ENCODE data around the gene FUOM. TPM values are rescaled to one million over a fixed set of nuclear protein-coding genes. Genes with fewer than 3 reads are reported as not detected.

FUOM gene
- total RNA-seq, 1 experiment from 2014 or later, result 33.3 TPM

- H3K4me1 ChIP-seq (ENCODE audit: insufficient read depth, low read length), result no peaks in the 10 kb centered on the region
- DNase-seq, result no peak
- POLR2A ChIA-PET (ENCODE audit: unreplicated experiment), result no interaction called here
- H3K36me3 ChIP-seq (ENCODE audit: low read depth, low read length), result peaks cover 19% of the 10 kb centered on the region; the same call in 1 of the 2 replicates
- no peaks in the 10 kb centered on the region for H4K20me1 ChIP-seq (ENCODE audit: low read length)
- intact Hi-C loops (cut with micrococcal nuclease), result no loop called here
- H3K9me2 ChIP-seq (replicated peaks; ENCODE audit: low read length), result no peaks in the 10 kb centered on the region
- no peak overlapping the region for H3K4me3 ChIP-seq (ENCODE audit: low read length)
- no peak for ATAC-seq
- TF ChIP-seq EZH2phosphoT487 (IDR thresholded peaks at IDR 0.05; ENCODE audit: borderline replicate concordance, low read length), result no peak
- no peak overlapping the region for H3K27ac ChIP-seq (ENCODE audit: low read length)
- no peaks in the 10 kb centered on the region for H3K79me2 ChIP-seq (ENCODE audit: low read length)
- H2AFZ ChIP-seq (ENCODE audit: low read length), result no peak overlapping the region
- BruUV-seq (replicated peaks), result no TSS peak
- CTCF ChIA-PET, result no interaction called here
- H3K4me2 ChIP-seq (ENCODE audit: low read length), result no peak overlapping the region
- H3K9me3 ChIP-seq (ENCODE audit: low read length), result no peaks in the 10 kb centered on the region
- no peaks in the 10 kb centered on the region for H3K27me3 ChIP-seq (ENCODE audit: low read length)
- H3K9ac ChIP-seq (ENCODE audit: low read length), result no peak overlapping the region
- H3F3A ChIP-seq (ENCODE audit: low read length, unreplicated experiment), result no peaks in the 10 kb centered on the region
Measured at GRCh38 chr10:133366751-133367150, 8.9 kb upstream of the FUOM start.

- H3K4me3 ChIP-seq (ENCODE audit: low read length), result no peak overlapping the region
- H2AFZ ChIP-seq (ENCODE audit: low read length), result no peak overlapping the region
- no peak for DNase-seq
- H4K20me1 ChIP-seq (ENCODE audit: low read length), result no peaks in the 10 kb centered on the region
- peaks cover 19% of the 10 kb centered on the region; the same call in 1 of the 2 replicates for H3K36me3 ChIP-seq (ENCODE audit: low read depth, low read length)
- no peaks in the 10 kb centered on the region for H3K9me2 ChIP-seq (replicated peaks; ENCODE audit: low read length)
- H3K9ac ChIP-seq (ENCODE audit: low read length), result no peak overlapping the region
- H3K4me1 ChIP-seq (ENCODE audit: insufficient read depth, low read length), result no peaks in the 10 kb centered on the region
- ChIA-PET CTCF (no interaction called here), POLR2A (ENCODE audit: unreplicated experiment) (no interaction called here)
- no peak for ATAC-seq
- H3K27me3 ChIP-seq (ENCODE audit: low read length), result no peaks in the 10 kb centered on the region
- no peaks in the 10 kb centered on the region for H3F3A ChIP-seq (ENCODE audit: low read length, unreplicated experiment)
- no peak for TF ChIP-seq CTCF (conservative IDR thresholded peaks at IDR 0.05; ENCODE audit: low read depth, low read length)
- TF ChIP-seq EZH2phosphoT487 (IDR thresholded peaks at IDR 0.05; ENCODE audit: borderline replicate concordance, low read length), result no peak
- TF ChIP-seq EZH2 (IDR thresholded peaks at IDR 0.05; ENCODE audit: low read length, unreplicated experiment), result no peak
- no peak overlapping the region for H3K4me2 ChIP-seq (ENCODE audit: low read length)
- no TSS peak for BruUV-seq (replicated peaks)
- no peak overlapping the region for H3K27ac ChIP-seq (ENCODE audit: low read length)
- H3K9me3 ChIP-seq (ENCODE audit: low read length), result no peaks in the 10 kb centered on the region
- H3K79me2 ChIP-seq (ENCODE audit: low read length), result no peaks in the 10 kb centered on the region
- intact Hi-C loops (cut with micrococcal nuclease), result no loop called here
Measured at GRCh38 chr10:133366130-133366478, 8.3 kb upstream of the FUOM start.

GRCh38 chr10:133365461-133366129 is 7.8 kb upstream of the FUOM start:
- intact Hi-C loops (cut with micrococcal nuclease), result no loop called here
- no TSS peak for BruUV-seq (replicated peaks)
- peaks cover 19% of the 10 kb centered on the region; the same call in 1 of the 2 replicates for H3K36me3 ChIP-seq (ENCODE audit: low read depth, low read length)

More at GRCh38 chr10:133365461-133366129, 7.8 kb upstream of the FUOM start:
- POLR2A ChIA-PET (ENCODE audit: unreplicated experiment), result no interaction called here
- Histone ChIP-seq H3F3A (ENCODE audit: low read length, unreplicated experiment) (no peaks in the 10 kb centered on the region), H3K4me3 (ENCODE audit: low read length) (no peak overlapping the region), H3K4me1 (ENCODE audit: insufficient read depth, low read length) (no peaks in the 10 kb centered on the region), H3K9ac (ENCODE audit: low read length) (no peak overlapping the region), H3K9me3 (ENCODE audit: low read length) (no peaks in the 10 kb centered on the region), H3K4me2 (ENCODE audit: low read length) (no peak overlapping the region), H3K9me2 (replicated peaks; ENCODE audit: low read length) (no peaks in the 10 kb centered on the region), H2AFZ (ENCODE audit: low read length) (no peak overlapping the region), H3K79me2 (ENCODE audit: low read length) (no peaks in the 10 kb centered on the region), H3K27me3 (ENCODE audit: low read length) (no peaks in the 10 kb centered on the region), H3K27ac (ENCODE audit: low read length) (no peak overlapping the region), H4K20me1 (ENCODE audit: low read length) (no peaks in the 10 kb centered on the region)
- CTCF ChIA-PET, result no interaction called here
- no peak for TF ChIP-seq CTCF (conservative IDR thresholded peaks at IDR 0.05; ENCODE audit: low read depth, low read length)
- no peak for TF ChIP-seq EZH2phosphoT487 (IDR thresholded peaks at IDR 0.05; ENCODE audit: borderline replicate concordance, low read length)
- no peak for TF ChIP-seq EZH2 (IDR thresholded peaks at IDR 0.05; ENCODE audit: low read length, unreplicated experiment)
- ATAC-seq (no peak), DNase-seq (no peak)
